HG02870 (cell line): ENCODE results near the gene NKPD1.

Experiments used
- ATAC-seq: cut with Tn5 transposase; IDR thresholded peaks from one replicate; pipeline ENCODE4 v1.9.1; 2021; ENCODE audit warnings: mild to moderate bottlenecking, moderate library complexity; ENCODE audit not compliant: unreplicated experiment

NKPD1 gene

GRCh38 chr19:45156011-45156630, 4.7 kb downstream of the NKPD1 start:
- no peak for ATAC-seq

GRCh38 chr19:45154064-45154827, 6.5 kb downstream of the NKPD1 start:
- no peak for ATAC-seq

GRCh38 chr19:45153339-45154063, 7.3 kb downstream of the NKPD1 start:
- no peak for ATAC-seq

GRCh38 chr19:45152504-45153338, 8.1 kb downstream of the NKPD1 start:
- no peak for ATAC-seq

- no peak for ATAC-seq
Observed at GRCh38 chr19:45151821-45152503, 8.8 kb downstream of the NKPD1 start.

GRCh38 chr19:45151320-45151719, 9.5 kb downstream of the NKPD1 start:
- ATAC-seq = no peak

GRCh38 chr19:45150751-45151281, 10.0 kb downstream of the NKPD1 start:
- no peak for ATAC-seq

- ATAC-seq = no peak
Observed at GRCh38 chr19:45150180-45150579, 10.6 kb downstream of the NKPD1 start.

- no peak for ATAC-seq
Observed at GRCh38 chr19:45149129-45149528, 11.7 kb downstream of the NKPD1 start.

GRCh38 chr19:45147835-45148676, 12.7 kb downstream of the NKPD1 start:
- ATAC-seq = no peak

- no peak for ATAC-seq
Observed at GRCh38 chr19:45146741-45147205, 14.0 kb downstream of the NKPD1 start.

GRCh38 chr19:45146251-45146650, 14.5 kb downstream of the NKPD1 start:
- ATAC-seq = no peak

- ATAC-seq = no peak
Observed at GRCh38 chr19:45145270-45146189, 15.3 kb downstream of the NKPD1 start.

GRCh38 chr19:45144431-45145269, 16.1 kb downstream of the NKPD1 start:
- ATAC-seq = no peak

GRCh38 chr19:45142726-45143110, 18.1 kb downstream of the NKPD1 start:
- no peak for ATAC-seq

- ATAC-seq = no peak
Observed at GRCh38 chr19:45142016-45142725, 18.6 kb downstream of the NKPD1 start.
